GM19240 (cell line): ENCODE results near the gene EXOC1.

Experiments used
- DNase-seq: peaks from one replicate; pipeline ENCODE4 v3.0.0; 2011; ENCODE audit warnings: low spot score; ENCODE audit not compliant: insufficient read length

EXOC1 gene

GRCh38 chr4:55948726-55949481 lies 95.5 kb downstream of the EXOC1 start, which contains the start of gene CEP135:
Gene CEP135, plus strand, starts transcription at chr4:55948945. Its CDS starts 3,186 bp downstream, at chr4:55952131.
- DNase-seq: peak; percentile 63

GRCh38 chr4:55949482-55949802 lies 96.0 kb downstream of the EXOC1 start:
- no peak for DNase-seq

- DNase-seq: no peak
Observed at GRCh38 chr4:55951191-55951922, 97.9 kb downstream of the EXOC1 start.
